NCI-H2196 treated with DMSO at 0.1 percent for 48 hours (cell line): ENCODE data around the gene VIT.

ENCODE experiments used
- DNase-seq: peaks from one replicate; lab custom pipeline; 2025; ENCODE audit not compliant: unreplicated experiment; lab: John Stamatoyannopoulos, UW

Gene VIT

DNA sequence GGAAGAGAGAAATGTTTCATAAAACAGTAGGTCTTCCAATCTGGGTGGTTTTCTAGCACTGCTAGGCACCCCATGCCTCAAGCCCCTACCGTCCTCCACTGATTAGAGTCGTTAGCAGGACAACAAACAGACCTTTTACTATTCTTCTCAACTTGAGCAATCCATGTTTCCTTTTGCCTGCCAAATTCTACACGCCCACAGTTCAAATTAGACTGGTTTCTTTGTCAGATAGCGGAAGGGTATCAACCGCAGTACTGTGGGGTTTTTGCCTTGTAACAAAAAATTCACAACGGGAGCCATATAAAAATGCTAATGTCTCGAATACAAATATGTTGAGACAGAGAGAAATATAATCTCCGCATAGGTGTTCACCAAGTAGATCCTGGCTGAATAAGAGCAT is 59.9 kb downstream of the VIT start:
- no peak for DNase-seq

DNA sequence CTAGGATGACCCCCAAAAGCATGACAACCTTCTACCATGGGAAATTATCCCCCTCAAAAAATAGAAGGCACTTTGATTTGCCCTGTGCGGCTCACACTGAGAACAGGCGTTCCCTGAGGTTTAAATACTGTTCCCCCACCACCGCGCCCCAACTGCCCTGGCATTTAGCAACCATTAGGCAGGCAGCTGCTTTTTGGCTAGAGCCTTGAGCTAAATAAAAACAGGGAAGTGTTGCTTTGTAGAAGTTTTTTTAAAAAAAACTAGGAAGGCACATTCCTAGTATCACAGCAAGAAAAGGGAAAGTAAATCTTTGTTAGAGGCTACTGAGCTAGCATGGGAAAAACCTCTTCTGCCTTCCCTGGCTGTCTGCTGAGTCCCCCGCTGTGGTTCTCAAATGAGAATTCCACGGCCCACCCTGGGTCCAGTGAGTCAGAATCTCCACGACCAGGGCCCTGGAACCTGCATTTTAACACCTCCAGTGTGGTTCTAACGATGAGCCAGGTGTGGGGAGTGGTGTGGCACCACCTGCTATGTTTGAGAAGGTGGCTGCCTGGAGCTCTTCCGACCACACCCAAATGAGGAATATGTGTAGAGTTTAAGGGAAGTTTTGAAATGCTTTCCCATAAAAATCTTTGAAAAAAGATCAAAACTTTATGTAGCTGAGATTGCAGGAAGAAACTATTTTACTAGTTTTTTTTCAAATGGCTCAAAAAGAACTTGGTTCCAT is 66.4 kb downstream of the VIT start:
- no peak for DNase-seq

DNA sequence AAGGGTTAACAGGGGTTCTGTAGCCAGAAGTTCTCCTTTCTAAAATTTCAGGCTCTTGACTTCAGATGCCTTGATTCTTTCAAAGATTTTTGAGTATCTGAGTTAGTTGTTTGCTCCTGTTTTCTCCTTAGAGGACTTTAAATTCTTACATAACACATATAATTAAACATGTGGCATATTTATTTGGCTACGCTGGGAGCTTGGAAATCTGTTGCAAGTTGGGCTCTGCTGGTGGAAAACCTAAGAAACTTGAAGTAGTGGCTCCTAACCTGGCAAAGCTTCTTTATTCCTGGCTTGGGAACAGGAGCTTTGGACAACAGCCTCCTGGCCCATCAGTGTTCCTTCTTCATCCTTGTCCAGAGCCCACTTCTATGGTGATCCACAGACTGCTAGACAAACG is 72.6 kb downstream of the VIT start:
- no peak for DNase-seq

DNA sequence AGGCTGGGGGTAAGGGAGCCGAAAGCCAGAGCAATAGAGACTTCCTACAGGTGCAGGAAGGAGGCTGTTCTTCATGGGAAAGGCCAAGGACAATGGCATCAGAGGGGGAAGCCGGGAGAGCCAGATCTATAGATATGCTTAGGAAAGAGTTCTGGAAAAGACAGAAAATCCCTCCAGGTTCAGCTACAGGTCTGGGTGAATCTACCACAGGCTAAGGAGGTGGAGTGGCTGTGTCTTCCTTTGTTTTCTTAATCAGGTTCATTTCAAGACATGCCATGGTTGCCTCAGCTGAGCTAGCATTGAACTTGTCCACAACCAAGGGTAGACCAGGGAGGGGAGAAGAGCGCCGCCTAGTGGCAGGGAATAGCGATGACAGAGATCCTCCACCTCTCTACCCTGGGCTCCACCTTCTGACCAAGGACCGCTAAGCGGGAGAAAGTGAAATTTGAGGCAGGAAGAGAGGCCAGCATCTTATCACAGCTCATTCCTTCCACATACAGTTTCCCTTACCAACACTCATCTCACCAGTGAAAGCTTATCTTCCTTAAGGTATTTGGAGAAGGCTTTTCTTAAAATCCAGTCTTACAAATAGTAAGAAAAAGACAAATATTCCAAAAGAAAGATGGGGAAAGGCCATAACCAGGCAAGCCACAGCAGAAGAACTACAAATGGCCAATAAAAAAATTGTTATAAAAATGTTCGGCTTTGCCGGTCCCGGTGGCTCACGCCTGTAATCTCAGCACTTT is 74.2 kb downstream of the VIT start:
- no peak for DNase-seq

DNA sequence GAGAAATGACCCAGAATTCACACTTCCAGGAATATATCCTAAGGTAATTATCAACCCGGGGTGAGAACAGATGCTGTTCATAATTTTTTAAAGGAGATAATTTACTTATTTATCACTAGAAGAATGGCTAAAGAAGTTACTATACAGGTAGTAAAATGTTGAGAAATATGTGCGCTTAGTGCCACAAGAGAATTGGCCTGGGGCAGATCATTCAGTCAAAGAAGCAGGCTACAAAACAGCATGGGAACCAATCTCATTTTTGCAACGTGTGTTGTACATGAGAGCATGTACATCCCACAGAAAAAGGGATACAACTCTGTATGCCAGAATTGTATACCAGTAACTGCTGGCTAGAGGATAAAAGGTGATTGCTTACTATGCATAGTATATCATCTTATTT is 75.2 kb downstream of the VIT start:
- DNase-seq: no peak

DNA sequence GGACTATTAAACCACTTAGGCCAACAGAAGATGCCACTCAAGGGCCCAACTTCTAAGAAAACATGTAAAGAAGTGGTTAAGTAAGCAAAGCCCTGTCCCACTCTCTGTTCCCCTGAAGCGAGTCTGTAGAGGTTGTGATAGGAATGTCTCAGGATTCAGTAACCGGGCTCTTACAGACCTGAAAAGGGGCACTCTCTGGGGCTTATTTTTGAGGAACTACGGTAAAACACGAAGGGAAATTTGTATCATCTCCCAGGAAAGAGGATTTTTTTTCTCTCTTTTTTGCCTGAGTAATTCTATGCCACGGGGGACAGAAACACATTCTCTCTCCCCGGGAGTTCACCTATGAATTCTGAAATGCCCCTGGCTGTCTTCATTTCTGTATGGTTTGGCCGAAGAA is 77.4 kb downstream of the VIT start:
- no peak for DNase-seq

DNA sequence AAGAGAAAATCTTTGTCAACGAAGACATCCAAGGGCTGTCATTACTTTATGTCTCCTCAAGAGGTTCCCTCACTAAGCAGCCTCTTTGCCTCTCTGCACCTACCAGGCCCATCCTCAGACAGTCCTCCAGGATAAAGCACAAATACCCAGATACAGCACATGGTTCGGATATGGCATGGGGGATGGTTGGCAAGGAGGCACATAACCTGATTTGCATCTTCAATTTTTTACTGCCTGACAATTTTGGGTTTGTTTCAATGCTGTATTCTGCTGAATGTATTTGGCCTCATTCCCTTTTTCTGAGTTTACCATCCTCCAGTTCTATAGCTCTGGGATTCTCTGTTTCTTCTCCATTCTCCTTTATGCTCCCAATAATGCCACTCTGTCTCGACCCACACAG is 78.8 kb downstream of the VIT start:
- no peak for DNase-seq

DNA sequence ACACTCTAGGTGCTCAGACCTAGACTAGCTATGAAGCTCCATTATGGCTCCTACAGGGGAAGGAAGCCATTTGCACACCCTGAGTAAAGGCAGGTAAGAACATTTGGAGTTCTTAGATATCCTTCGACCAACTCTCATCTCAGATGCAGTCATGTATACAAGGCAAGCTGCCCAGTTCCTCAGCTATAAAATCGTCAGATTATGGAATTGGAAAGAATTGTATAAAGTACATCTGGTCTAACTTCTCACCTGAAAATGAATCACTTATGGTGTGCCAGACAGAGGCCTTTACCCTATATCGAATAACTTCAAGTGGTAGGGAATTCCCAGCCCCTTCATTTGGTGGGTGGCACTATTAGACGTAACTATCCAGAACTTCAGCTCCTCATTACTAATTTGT is 79.3 kb downstream of the VIT start:
- no peak for DNase-seq

DNA sequence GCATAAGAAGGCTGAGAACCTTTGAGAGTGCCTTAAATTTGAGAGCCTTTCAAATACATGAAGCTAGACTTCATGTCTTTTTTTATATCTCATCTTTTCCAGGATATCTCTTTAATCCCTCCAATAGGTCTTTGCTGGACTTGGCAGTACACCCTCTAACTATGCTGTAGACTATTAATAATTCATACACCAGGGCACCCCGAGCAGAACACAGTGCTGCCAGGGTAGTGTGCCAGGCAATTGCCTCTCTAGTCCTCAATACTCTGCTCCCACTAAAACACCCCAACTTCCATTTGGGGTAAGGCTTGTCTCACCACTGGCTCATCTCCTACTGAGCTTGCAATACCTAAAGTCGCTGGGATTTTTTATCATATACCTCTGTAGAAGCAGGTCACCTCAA is 80.8 kb downstream of the VIT start:
- DNase-seq: no peak

DNA sequence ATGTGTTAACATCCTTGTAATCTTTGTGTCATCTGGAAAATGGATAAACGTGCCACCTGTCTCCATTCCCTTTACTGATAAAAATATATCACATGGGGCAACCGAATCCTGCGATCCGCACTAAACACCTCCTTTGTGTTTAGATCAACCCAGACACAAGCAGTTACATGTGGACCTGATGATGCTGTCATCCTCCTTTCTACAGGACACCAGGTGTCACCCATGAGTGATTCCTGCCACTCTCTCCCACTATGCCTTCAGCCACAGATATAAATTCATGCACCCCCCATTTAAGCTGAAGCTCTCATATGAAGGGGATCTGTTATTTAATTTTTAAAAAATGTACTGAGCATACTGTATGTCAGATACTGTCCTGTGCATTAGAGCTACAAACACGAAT is 81.3 kb downstream of the VIT start:
- no peak for DNase-seq

DNA sequence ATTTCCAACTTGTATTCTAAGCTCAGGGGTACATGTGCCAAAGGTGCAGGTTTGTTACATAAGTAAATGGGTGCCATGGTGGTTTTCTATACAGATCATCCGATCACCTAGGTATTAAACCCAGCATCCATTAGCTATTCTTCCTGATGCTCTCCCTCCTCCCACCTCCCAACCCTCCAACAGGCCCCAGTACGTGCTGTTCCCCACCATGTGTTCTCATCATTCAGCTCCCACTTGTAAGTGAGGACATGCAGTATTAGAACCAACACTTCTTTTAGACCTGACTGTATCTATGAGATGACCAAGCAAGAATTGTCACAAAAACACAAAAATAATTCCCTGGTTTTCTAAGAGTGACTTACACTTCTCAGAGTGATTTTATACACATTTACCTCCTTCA is 83.0 kb downstream of the VIT start:
- DNase-seq: no peak

DNA sequence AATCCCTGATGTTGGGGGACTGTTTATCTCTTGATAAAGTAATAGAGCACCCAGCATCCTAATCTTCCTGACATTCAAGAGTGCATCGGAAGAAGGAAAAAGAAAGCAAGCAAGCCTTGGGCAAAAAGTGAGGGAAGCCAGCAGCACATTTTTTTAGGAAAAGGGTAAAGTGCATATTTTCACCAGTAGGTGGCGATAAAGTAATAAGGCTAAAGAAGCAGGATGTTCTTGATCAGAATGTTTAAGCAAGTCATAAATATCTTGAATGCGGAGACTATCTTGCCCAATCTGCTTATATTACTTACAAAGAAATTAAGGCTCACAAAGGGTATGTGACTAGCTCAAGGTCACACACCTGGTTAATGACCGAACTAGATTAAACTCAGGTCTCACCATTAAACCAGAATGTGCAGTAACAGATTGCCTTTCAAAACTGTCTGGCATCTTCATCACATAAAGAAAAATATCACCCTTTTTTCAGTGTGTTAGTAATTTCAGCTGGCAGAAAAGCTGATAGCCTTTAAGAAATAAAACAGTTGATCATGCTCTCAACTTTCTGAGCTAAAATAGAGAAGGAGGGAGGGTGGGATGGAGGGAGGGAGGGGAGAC is 83.8 kb downstream of the VIT start:
- DNase-seq: peak; percentile 34

DNA sequence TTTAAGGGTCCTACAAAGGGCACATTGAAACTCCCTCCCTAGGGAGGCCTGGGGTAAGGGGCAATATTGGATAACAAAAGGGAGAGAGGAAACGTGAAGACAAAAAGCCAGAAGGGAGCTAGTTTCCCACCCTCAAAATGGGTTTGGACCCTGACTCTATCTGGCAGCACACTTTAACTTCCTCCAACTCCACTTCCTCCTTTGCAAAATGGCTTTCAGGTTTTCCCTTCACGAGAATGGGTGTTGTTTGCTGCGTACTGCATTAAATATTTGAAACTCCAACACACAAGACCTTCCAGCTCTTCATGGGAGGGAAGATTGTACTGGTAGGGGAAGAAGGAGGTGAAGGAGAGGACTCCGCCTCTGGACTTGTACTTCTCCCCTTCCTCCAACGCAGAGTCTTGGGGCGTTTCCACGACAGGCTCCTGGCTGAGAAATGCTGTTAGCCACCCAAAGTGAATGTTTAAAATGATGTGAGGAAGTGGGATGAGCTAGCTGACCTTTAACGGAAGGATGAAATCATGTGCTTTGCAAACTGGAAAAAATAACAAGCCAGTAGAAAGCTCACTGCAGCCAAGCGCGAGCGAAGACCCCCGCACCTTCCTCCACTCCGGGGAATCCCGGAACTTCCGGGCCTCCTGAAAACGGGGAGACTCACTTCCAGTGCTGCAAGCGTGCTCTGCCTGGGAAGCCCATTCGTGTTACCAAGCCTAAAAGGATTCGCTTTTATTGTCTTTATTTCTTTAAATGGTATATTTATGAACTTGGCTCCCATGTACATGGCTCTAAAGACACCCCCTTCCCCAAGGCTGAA is 85.6 kb downstream of the VIT start:
- DNase-seq: no peak

DNA sequence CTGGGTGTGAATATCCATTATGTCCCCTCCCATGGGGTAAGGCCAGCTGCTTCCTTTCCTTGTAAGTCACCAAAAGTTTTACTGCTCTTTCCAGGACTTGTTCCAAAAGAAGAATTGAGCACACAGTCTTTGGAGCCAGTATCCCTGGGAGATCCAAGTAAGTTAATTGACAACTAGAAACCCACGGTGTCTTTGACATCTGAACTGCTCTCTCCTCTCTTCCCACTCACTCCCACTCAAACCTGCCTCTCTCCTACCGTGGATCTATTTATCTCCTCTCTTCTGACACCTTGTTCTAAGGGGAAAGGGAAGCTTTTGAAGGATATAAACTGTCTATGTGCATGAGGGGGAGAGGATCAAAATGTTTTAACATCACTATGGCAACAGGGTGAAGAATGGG is 86.7 kb downstream of the VIT start:
- DNase-seq: no peak

DNA sequence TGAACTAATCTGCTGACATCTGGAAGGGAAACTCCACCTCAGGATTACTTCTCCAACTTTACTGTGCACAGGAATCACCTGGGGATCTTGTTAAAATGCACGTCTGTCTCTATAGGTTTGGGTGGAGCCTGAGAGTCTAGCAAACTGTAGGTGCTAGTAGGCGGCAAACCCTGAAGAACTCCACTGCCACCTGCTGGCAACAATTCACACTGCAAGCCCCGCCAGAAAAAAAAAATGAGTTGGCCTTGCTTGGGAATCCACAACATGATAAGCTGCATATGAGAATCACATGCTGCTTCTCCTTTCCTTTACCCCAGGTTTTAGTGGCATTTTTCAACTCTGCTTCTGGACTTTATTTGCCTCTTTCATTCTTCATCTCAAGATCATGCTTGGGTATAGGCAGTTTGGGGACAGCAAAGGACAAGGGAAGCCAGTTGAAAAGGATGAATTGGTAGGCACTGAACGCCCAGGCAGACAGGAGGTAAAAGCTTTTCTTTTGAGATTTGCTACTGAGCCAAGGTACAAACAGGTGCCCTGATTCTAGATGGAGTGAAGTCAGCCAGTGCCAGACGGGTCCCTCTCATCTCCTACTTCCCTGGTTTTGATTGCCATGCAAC is 88.8 kb downstream of the VIT start:
- DNase-seq: peak; percentile 15

DNA sequence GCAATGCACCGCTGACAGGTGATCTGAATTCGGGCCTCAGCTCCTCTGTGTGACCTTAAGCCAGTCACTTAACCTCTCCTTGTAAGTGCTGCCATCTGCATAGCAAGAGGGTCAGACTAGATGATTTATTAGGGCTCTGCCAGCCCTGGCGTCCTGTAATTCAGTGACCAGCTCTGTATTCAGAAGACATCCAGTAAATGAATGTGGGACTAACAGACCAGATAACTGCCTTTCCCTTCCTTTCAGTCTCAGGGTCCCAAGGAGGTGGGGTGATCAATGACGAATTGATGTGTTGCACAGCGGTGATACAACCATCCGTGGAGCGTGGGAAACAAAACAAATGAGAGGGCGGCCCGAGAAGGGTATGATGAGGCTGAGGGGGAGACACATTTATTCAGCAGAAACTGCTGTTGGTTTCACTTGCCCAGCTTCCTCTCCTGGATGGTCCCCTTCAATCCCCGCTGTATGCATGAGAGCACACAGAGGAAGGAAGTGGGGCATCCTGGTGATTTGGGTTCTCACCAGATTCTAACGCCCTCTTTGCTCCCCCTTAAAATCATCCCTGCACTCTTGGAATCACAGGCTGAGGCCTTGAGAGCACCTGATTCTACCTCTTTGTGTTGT is 92.8 kb downstream of the VIT start:
- no peak for DNase-seq

DNA sequence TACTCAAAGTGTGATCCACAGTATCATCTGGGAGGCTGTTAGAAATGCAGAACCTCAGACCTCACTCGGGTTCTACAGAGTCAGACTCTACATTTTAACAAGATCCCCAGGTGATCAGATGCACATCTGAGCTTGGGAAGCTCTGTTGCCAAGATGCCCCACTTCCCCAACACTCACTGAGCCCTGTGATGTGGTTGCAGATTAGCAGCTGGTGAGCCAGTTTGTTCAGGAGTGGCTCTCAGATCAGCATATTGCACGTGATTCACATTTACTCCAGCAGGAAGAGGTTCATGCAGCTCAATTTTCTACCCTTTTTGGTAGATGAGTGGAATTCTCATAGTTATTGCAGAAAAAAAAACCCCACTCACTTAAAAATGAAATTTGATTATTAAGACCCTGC is 96.4 kb downstream of the VIT start:
- DNase-seq: no peak

DNA sequence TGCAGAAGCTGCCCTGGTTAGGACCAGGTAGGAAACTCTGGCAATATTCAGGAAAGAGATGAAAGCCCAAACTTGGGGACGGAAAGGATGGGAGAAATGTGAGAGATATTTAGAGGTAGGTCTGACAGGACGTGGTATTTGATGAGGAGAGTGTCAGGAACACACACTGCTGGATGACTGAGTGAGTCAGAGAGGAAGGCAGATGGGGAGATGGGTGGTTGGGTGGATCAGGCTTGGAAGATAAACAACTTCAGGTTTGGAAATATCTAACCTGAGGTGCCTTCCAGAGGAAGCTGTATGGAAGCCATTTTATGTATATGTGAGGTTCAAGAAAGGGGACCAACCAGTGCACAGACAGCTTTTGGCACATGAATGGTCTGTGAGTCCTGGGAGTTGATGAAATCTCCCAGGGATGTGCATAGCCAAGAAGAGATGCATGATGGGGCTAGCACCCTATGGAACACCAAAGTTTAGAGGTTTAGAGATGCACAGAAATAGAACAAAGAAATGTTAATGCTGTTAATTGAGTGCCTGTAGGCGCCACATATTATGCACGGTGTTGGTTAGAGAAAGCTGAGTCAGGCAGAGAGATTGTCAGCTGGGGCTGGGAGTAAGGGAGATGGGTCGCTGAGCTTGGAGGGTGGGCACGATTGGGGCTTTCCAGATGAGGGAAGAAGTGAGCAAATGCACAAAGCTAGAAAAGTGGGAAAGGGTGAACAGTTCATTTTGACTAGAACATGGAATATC is 101.0 kb downstream of the VIT start:
- no peak for DNase-seq

DNA sequence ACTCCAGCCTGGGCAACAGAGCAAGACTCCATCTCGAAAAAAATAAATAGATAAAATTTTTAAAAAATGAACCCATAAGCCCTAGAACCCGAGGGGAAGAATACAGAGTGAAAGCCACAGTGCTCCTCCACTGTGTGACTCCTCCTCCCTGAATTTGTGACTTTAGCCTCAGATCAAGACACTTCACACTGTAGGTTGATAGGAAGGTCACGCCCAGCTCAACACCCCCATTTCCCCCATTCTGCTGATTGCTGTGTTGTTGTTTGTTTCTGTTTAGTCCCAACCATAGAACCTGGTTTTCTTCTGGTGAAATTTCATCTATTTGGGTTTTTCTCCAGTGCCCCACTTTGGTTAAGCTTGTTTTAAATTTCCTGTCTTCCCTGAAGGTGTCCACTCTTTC is 102.2 kb downstream of the VIT start:
- no peak for DNase-seq

DNA sequence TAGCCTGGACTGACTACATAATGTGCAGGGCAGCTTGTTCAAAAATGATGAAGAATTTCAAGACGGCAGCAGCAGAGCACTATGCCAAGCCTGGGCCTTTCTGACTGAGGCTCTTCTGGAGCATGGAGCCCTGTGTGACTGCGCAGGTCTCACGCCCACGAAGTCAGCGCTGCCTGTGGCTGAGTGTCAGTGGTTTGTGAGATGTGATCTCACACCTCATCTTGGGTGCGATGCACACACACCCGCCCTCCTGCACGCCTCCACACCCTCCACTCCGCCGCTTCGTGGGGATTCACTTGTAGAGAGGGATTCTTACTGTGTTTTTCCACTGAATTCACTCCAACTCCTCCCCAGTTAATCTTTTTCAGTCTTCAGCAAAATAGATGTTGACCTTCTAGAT is 103.9 kb downstream of the VIT start:
- DNase-seq: no peak
